Effector memory CD8-positive, alpha-beta T cell (primary cell): Measurements from ENCODE around the gene REXO5.
"Not testable (repeated sequence)": the region's sequence is repeated elsewhere in the genome, so short reads cannot be mapped to it uniquely, and the experiment has no call there.

Experiments
- ATAC-seq: fragments of 150-1000 bp; cut with Tn5 transposase; replicated peaks from 2 replicates; pipeline ENCODE4 v1.10.0; 2021; ENCODE audit warnings: mild to moderate bottlenecking, moderate library complexity
- DNase-seq, 3 experiments: peaks; one replicate each; pipeline ENCODE4 v3.0.0; 2021
- H3K27ac Mint-ChIP-seq, 2 donors: one replicate each; pipeline ENCODE4 v1.8.0; 2022; ENCODE audit warnings: mild to moderate bottlenecking in 2 of 2, mixed read lengths in 2 of 2, moderate library complexity in 2 of 2
- H3K27me3 Mint-ChIP-seq, 2 donors: one replicate each; pipeline ENCODE4 v1.8.0; 2022; ENCODE audit warnings: mixed read lengths in 2 of 2
- H3K36me3 Mint-ChIP-seq: one replicate; pipeline ENCODE4 v1.8.0; 2022; ENCODE audit warnings: mild to moderate bottlenecking, moderate library complexity, mixed read lengths; ENCODE audit not compliant: insufficient read depth
- H3K4me1 Mint-ChIP-seq, 2 donors: one replicate each; pipeline ENCODE4 v1.8.0; 2022; ENCODE audit warnings: low read depth in 2 of 2, mixed read lengths in 2 of 2
- H3K4me3 Mint-ChIP-seq, 2 donors: one replicate each; pipeline ENCODE4 v1.8.0; 2022; ENCODE audit warnings: mild to moderate bottlenecking in 2 of 2, mixed read lengths in 2 of 2, moderate library complexity in 2 of 2
- H3K9me3 Mint-ChIP-seq, 2 donors: one replicate each; pipeline ENCODE4 v1.8.0; 2022; ENCODE audit warnings: mixed read lengths in 2 of 2
- total RNA-seq, 9 experiments: gene quantifications; one replicate each; lab custom pipeline; 2026; lab: John Stamatoyannopoulos, UW

The REXO5 gene
- total RNA-seq: 0 to 2.3 (median 0.78) reads per million in 9 experiments

- DNase-seq (peak; percentile 64 to 67 (median 66)), ATAC-seq (peak; percentile 91)
- Mint-ChIP-seq H3K27ac (peak within 1 kb of the TSS; percentile 96 to 99), H3K4me1 (peaks cover 13 to 25% of the 10 kb centered on the region in 2 donors), H3K27me3 (no peaks in the 10 kb centered on the region), H3K36me3 (peaks cover 10% of the 10 kb centered on the region), H3K9me3 (no peaks in the 10 kb centered on the region), H3K4me3 (peak within 1 kb of the TSS; percentile 96 to 100)
Observed at GRCh38 chr16:20806168-20807050, at the start of gene REXO5, which contains the start of gene ERI2. Gene REXO5 (plus strand): TSS chr16:20806527. CDS start chr16:20806954, 427 bp downstream. Gene ERI2 (minus strand): TSS chr16:20806472. CDS start chr16:20806430, 42 bp downstream.

GRCh38 chr16:20760346-20760745, 46.0 kb upstream of the REXO5 start:
- peaks cover 3% of the 10 kb centered on the region for H3K36me3 Mint-ChIP-seq
- no peak for ATAC-seq

DNA sequence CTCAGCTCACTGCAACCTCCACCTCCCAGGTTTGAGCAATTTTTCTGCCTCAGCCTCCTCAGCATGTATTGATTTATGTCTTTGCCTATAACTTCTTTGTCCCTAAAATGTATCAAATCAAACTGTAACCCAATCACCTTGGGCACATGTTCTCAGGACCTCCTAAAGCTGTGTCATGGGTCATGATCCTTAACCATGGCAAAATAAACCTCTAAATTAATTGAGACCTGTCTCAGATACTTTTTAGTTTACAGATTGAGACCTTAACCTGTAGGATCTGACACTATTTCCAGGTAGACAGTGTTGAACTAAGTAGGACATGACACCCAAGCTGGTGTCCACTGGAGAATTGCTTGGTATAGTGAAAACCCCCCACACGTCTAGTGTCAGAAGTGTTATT, 45.2 kb upstream of the REXO5 start:
- Mint-ChIP-seq H3K27me3 (no peaks in the 10 kb centered on the region), H3K36me3 (peaks cover 3% of the 10 kb centered on the region), H3K4me3 (no peak overlapping the region), H3K9me3 (no peaks in the 10 kb centered on the region), H3K4me1 (peaks cover 10 to 14% of the 10 kb centered on the region in 2 donors), H3K27ac (no peak overlapping the region)
- ATAC-seq: no peak
- DNase-seq: no peak

More at GRCh38 chr16:20760346-20760745, 46.0 kb upstream of the REXO5 start:
- H3K9me3 Mint-ChIP-seq: no peaks in the 10 kb centered on the region
- H3K4me1 Mint-ChIP-seq: peaks cover 10 to 14% of the 10 kb centered on the region in 2 donors
- DNase-seq: no peak
- no peaks in the 10 kb centered on the region for H3K27me3 Mint-ChIP-seq
- no peak overlapping the region for H3K4me3 Mint-ChIP-seq
- no peak overlapping the region for H3K27ac Mint-ChIP-seq

DNA sequence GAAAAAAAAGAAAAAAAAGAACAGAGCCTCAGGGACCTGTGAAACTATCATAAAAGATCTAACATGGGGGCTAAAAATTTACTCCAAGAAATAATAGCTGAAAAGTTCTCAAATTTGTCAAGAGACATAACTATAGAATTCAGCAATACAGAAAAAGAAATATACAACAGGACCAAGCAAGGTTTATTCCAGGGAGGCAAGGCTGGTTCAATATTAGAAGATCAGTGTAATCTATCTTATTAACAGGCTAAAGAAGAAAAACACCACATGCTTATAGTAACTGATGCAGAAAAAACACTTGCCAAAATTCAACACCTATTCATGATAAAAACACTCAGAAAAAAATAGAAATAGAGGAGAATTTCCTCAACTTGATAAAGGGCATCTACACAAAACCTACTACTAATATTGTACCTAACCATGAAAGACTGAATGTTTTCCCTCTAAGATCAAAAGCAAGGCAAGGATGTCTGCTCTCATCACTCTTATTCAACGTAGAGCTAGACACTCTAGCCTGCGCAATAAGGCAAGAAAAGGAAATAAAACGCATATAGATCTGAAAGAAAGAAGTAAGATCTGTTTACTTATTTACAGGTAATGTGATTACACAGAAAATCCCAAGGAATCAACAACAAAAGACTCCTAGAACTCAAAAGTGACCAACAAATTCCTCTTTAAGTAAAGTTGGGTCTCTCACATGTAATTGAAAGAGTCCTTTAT, 43.8 kb upstream of the REXO5 start:
- Mint-ChIP-seq H3K4me3 (peak overlapping the region; percentile 69 to 84), H3K27ac (peak overlapping the region; percentile 7 to 83), H3K9me3 (no peaks in the 10 kb centered on the region), H3K36me3 (peaks cover 3% of the 10 kb centered on the region), H3K4me1 (peaks cover 10 to 14% of the 10 kb centered on the region in 2 donors), H3K27me3 (no peaks in the 10 kb centered on the region)
- DNase-seq: no peak
- no peak for ATAC-seq

DNA sequence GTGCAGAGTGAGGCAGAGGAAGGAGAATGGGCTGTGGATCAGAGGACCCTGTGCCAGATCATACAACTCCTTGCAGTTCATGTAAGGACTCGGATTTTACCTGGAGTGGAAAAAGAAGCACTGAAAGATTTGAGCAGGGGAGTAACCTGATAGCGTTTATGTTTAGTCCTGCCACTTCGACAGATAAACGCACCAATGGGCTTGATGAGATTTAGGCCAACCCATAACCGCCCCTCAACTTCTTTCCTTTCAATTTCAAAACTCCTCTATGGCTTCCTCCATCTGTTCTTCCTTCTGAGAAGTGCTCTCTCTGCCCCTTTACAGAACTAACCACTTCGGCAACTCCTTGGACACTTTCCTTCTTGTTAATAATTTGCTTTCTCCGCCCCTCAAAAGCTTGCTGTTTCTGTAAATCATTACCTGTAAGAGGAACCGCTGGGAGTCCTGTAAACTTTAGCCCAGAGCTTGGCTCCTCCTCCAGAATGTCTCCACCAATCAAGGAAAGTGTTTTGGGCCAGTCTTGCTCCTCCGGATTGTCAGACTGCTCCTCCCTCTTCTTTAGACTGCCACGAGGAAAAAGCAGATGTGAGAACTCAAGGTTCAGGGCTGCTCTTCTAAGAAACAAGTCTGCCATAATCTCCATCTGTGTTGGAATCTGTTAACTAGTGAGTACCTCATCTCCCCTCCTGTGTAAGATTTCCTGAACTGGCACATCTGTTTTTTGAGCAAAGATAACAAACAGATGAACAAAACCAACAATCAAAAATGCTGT, 42.7 kb upstream of the REXO5 start, which contains the start of gene ACSM3:
Gene ACSM3, plus strand, starts transcription at position 554 of the 772 bp plus-strand sequence. CDS start 6,021 bp downstream, outside the sequence.
- ATAC-seq: peak; percentile 98
- peak; percentile 56 to 73 (median 58) for DNase-seq
- H3K4me1 Mint-ChIP-seq: peaks cover 10 to 14% of the 10 kb centered on the region in 2 donors
- no peaks in the 10 kb centered on the region for H3K27me3 Mint-ChIP-seq
- H3K36me3 Mint-ChIP-seq: peaks cover 3% of the 10 kb centered on the region
- peak within 1 kb of the TSS; percentile 7 to 83 for H3K27ac Mint-ChIP-seq
- H3K4me3 Mint-ChIP-seq: peak within 1 kb of the TSS; percentile 69 to 84
- H3K9me3 Mint-ChIP-seq: no peaks in the 10 kb centered on the region

GRCh38 chr16:20764448-20764847, 41.9 kb upstream of the REXO5 start:
- Mint-ChIP-seq H3K4me1 (peaks cover 10 to 14% of the 10 kb centered on the region in 2 donors), H3K27ac (peak overlapping the region in 1 of 2 donors; percentile 83)
- H3K9me3 Mint-ChIP-seq, H3K27me3 Mint-ChIP-seq, H3K36me3 Mint-ChIP-seq, ATAC-seq, H3K4me3 Mint-ChIP-seq, DNase-seq: not testable (repeated sequence)

GRCh38 chr16:20765732-20766131, 40.6 kb upstream of the REXO5 start:
- H3K36me3 Mint-ChIP-seq: peaks cover 3% of the 10 kb centered on the region
- no peak overlapping the region for H3K4me3 Mint-ChIP-seq
- H3K4me1 Mint-ChIP-seq: peaks cover 10 to 14% of the 10 kb centered on the region in 2 donors
- H3K9me3 Mint-ChIP-seq: no peaks in the 10 kb centered on the region
- DNase-seq (no peak), ATAC-seq (no peak)
- H3K27me3 Mint-ChIP-seq: no peaks in the 10 kb centered on the region
- H3K27ac Mint-ChIP-seq: no peak overlapping the region

- H3K4me3 Mint-ChIP-seq: no peak overlapping the region
- DNase-seq: no peak
- H3K36me3 Mint-ChIP-seq: peaks cover 3% of the 10 kb centered on the region
- no peaks in the 10 kb centered on the region for H3K27me3 Mint-ChIP-seq
- H3K27ac Mint-ChIP-seq: no peak overlapping the region
- H3K4me1 Mint-ChIP-seq: peaks cover 10 to 14% of the 10 kb centered on the region in 2 donors
- no peak for ATAC-seq
- no peaks in the 10 kb centered on the region for H3K9me3 Mint-ChIP-seq
Observed at GRCh38 chr16:20766294-20766693, 40.0 kb upstream of the REXO5 start.

- Mint-ChIP-seq H3K36me3 (peaks cover 3% of the 10 kb centered on the region), H3K27ac (no peak overlapping the region), H3K27me3 (no peaks in the 10 kb centered on the region), H3K4me1 (peaks cover 7 to 8% of the 10 kb centered on the region in 2 donors), H3K9me3 (no peaks in the 10 kb centered on the region), H3K4me3 (no peak overlapping the region)
- ATAC-seq (no peak), DNase-seq (no peak)
Observed at GRCh38 chr16:20767577-20767976, 38.8 kb upstream of the REXO5 start.

DNA sequence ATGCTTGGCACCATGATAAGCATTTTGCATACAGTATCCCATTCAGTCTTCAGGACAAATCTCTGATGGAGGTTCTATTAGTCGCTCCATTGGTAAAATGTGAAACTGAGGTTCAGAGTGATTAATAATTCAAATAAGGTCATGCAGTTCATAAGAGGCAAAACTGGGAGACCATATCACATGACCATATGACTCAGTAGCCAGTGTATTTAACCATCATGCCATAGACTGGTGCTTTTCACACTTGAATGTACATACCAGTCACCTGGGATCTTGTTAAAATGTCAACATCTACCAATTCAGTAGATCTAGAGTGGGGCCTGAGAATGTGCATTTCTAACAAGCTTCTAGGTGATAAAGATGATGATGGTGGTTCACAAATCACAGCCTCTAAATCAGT, 38.2 kb upstream of the REXO5 start:
- Mint-ChIP-seq H3K36me3 (peaks cover 3% of the 10 kb centered on the region), H3K4me1 (peaks cover 3 to 4% of the 10 kb centered on the region in 2 donors), H3K9me3 (no peaks in the 10 kb centered on the region), H3K27ac (no peak overlapping the region), H3K27me3 (no peaks in the 10 kb centered on the region), H3K4me3 (no peak overlapping the region)
- DNase-seq (no peak), ATAC-seq (no peak)

DNA sequence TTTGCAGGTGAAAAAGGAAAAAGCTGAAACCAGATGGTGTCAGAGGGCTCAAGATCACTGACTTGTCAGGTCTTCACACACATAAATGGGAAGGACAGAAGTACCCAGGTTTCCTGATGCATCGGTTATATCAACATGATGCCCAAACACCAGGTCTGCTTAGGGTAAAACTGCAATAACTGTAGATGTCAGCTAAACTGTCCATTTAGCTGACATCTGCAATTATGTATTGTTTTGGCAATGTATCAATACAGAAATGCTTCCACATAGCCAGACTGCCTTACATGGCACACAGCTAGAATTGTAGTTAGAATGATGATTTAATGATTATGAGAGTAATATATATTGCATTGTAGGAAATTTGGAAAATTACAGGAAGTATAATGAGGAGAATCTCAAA, 37.5 kb upstream of the REXO5 start:
- Mint-ChIP-seq H3K27ac (no peak overlapping the region), H3K27me3 (no peaks in the 10 kb centered on the region), H3K4me1 (peaks cover 0 to 2% of the 10 kb centered on the region in 2 donors), H3K36me3 (peaks cover under 1% of the 10 kb centered on the region), H3K4me3 (no peak overlapping the region), H3K9me3 (no peaks in the 10 kb centered on the region)
- DNase-seq (no peak), ATAC-seq (no peak)

DNA sequence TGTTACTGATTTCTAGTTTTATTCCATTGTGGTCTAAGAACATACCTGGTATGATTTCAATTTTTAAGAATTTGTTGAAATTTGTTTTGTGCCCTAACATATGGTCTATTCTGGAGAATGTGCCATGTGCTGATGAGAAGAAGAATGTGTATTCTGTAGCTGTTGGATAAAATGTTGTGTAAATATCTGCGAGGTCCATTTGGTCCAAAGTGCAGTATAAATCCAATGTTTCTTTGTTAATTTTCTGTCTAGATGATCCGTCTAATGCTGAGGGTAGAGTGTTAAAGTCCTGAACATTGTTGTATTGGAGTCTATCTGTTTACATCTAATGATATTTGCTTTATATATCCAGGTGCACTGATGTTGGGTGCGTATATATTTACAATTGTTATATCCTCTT, 32.6 kb upstream of the REXO5 start:
- Mint-ChIP-seq H3K27me3 (no peaks in the 10 kb centered on the region), H3K9me3 (no peaks in the 10 kb centered on the region), H3K27ac (no peak overlapping the region), H3K4me3 (no peak overlapping the region), H3K4me1 (no peaks in the 10 kb centered on the region), H3K36me3 (peaks cover under 1% of the 10 kb centered on the region)
- ATAC-seq: no peak
- no peak for DNase-seq
